Measurements from ENCODE around the gene UPK3B.
"Not testable (repeated sequence)": the region's sequence is repeated elsewhere in the genome, so short reads cannot be mapped to it uniquely, and the experiment has no call there.

Gene UPK3B

GRCh38 chr7:76509931-76510877 lies at the start of gene UPK3B:
TSS of gene UPK3B (plus strand) at chr7:76510552. CDS start at chr7:76510653, 101 bp downstream.
- TF ChIP-seq GATA2 (IDR thresholded peaks at IDR 0.05; ENCODE audit: low read depth, low read length) (no peak), GATA3 (IDR thresholded peaks at IDR 0.05; ENCODE audit: low read depth, low read length) (no peak)

GRCh38 chr7:76461464-76462101 lies 48.8 kb upstream of the UPK3B start, which contains the start of gene DTX2:
TSS of gene DTX2 (plus strand) at chr7:76461709. CDS start at chr7:76480510, 18,801 bp downstream.
- not testable (repeated sequence) for TF ChIP-seq GATA3, GATA2 (IDR thresholded peaks at IDR 0.05; ENCODE audit: low read depth, low read length)

- TF ChIP-seq GATA2 (IDR thresholded peaks at IDR 0.05; ENCODE audit: low read depth, low read length) = no peak
- TF ChIP-seq GATA3 (IDR thresholded peaks at IDR 0.05; ENCODE audit: low read depth, low read length) = no peak
These were observed 4.9 kb upstream of the UPK3B start for GRCh38 chr7:76505168-76506080.

GRCh38 chr7:76506081-76506440 lies 4.3 kb upstream of the UPK3B start:
- TF ChIP-seq GATA3 (IDR thresholded peaks at IDR 0.05; ENCODE audit: low read depth, low read length) (no peak), GATA2 (IDR thresholded peaks at IDR 0.05; ENCODE audit: low read depth, low read length) (no peak)

- TF ChIP-seq GATA2 (IDR thresholded peaks at IDR 0.05; ENCODE audit: low read depth, low read length) = no peak
- TF ChIP-seq GATA3 (IDR thresholded peaks at IDR 0.05; ENCODE audit: low read depth, low read length) = no peak
These were observed 2.5 kb upstream of the UPK3B start for GRCh38 chr7:76507723-76508406.

GRCh38 chr7:76512941-76513816 lies 2.8 kb downstream of the UPK3B start:
- TF ChIP-seq GATA2 (IDR thresholded peaks at IDR 0.05; ENCODE audit: low read depth, low read length) (no peak), GATA3 (IDR thresholded peaks at IDR 0.05; ENCODE audit: low read depth, low read length) (no peak)

- no peak for TF ChIP-seq GATA3 (IDR thresholded peaks at IDR 0.05; ENCODE audit: low read depth, low read length)
- no peak for TF ChIP-seq GATA2 (IDR thresholded peaks at IDR 0.05; ENCODE audit: low read depth, low read length)
These were observed 3.8 kb downstream of the UPK3B start for GRCh38 chr7:76513817-76514799.

GRCh38 chr7:76514926-76515771 lies 4.8 kb downstream of the UPK3B start:
- TF ChIP-seq GATA3 (IDR thresholded peaks at IDR 0.05; ENCODE audit: low read depth, low read length) (no peak), GATA2 (IDR thresholded peaks at IDR 0.05; ENCODE audit: low read depth, low read length) (no peak)

GRCh38 chr7:76515999-76516443 lies 5.7 kb downstream of the UPK3B start:
- no peak for TF ChIP-seq GATA2 (IDR thresholded peaks at IDR 0.05; ENCODE audit: low read depth, low read length)
- no peak for TF ChIP-seq GATA3 (IDR thresholded peaks at IDR 0.05; ENCODE audit: low read depth, low read length)

GRCh38 chr7:76543197-76543596 lies 32.8 kb downstream of the UPK3B start, which contains the start of gene SPDYE16:
TSS of gene SPDYE16 (minus strand) at chr7:76543297. CDS start at chr7:76541459, 1,838 bp downstream.
- TF ChIP-seq GATA3, GATA2 (IDR thresholded peaks at IDR 0.05; ENCODE audit: low read depth, low read length): not testable (repeated sequence)
